ENCODE data around the gene PPIP5K2.

The PPIP5K2 gene

GRCh38 chr5:103255691-103256090, 135.6 kb downstream of the PPIP5K2 start:
- DNase-seq = no peak

- DNase-seq = no peak
Measured at GRCh38 chr5:103256178-103256577, 136.1 kb downstream of the PPIP5K2 start.

- peak; percentile 85 for DNase-seq
Measured at GRCh38 chr5:103258368-103258956, 138.4 kb downstream of the PPIP5K2 start, which contains the start of gene MACIR. MACIR (plus strand) TSS chr5:103258763; CDS start chr5:103275920, 17,157 bp downstream.

GRCh38 chr5:103258957-103259704, 139.0 kb downstream of the PPIP5K2 start:
- peak; percentile 18 for DNase-seq

- no peak for DNase-seq
Measured at GRCh38 chr5:103259705-103260355, 139.7 kb downstream of the PPIP5K2 start.

GRCh38 chr5:103260951-103261350, 140.8 kb downstream of the PPIP5K2 start:
- no peak for DNase-seq
